Fibroblast of villous mesenchyme (primary cell): Measurements from ENCODE around the gene MAT1A. TPM values are rescaled to one million over a fixed set of nuclear protein-coding genes. Genes with fewer than 3 reads are reported as not detected.

Experiments used
- DNase-seq: peaks from one replicate; pipeline ENCODE4 v3.0.0-alpha.2; 2010; ENCODE audit warnings: low read depth
- H3K4me3 ChIP-seq: 2 replicates; pipeline ENCODE4 v1.5.1; 2011; ENCODE audit warnings: low read depth, mild to moderate bottlenecking, low read length
- CTCF ChIP-seq: IDR thresholded peaks from 2 replicates; pipeline ENCODE4 v1.5.1; 2012; ENCODE audit warnings: low read depth, mild to moderate bottlenecking, low read length; ENCODE audit not compliant: insufficient read depth
- total RNA-seq: library from RNA; depleted of rRNA; stranded (reverse); fragments of >200 nt; gene quantifications from 2 replicates; pipeline ENCODE4 v1.2.3, GENCODE V29; 2012

Gene MAT1A
- total RNA-seq, 1 donor: not detected

- no peak for DNase-seq
- TF ChIP-seq CTCF: no peak
- H3K4me3 ChIP-seq: no peak overlapping the region
Observed at GRCh38 chr10:80278480-80278879, 11.0 kb downstream of the MAT1A start.

GRCh38 chr10:80277567-80278250 lies 11.7 kb downstream of the MAT1A start:
- no peak overlapping the region for H3K4me3 ChIP-seq
- no peak for TF ChIP-seq CTCF

GRCh38 chr10:80277016-80277415 lies 12.4 kb downstream of the MAT1A start:
- no peak for TF ChIP-seq CTCF
- H3K4me3 ChIP-seq: no peak overlapping the region
- no peak for DNase-seq

More at GRCh38 chr10:80277567-80278250, 11.7 kb downstream of the MAT1A start:
- DNase-seq: no peak

GRCh38 chr10:80276335-80276734 lies 13.1 kb downstream of the MAT1A start:
- DNase-seq: no peak
- H3K4me3 ChIP-seq: no peak overlapping the region
- no peak for TF ChIP-seq CTCF

GRCh38 chr10:80275756-80276155 lies 13.7 kb downstream of the MAT1A start:
- DNase-seq: no peak
- TF ChIP-seq CTCF: no peak
- no peak overlapping the region for H3K4me3 ChIP-seq

GRCh38 chr10:80275135-80275498 lies 14.3 kb downstream of the MAT1A start:
- no peak overlapping the region for H3K4me3 ChIP-seq
- TF ChIP-seq CTCF: no peak
- DNase-seq: no peak
